ENCODE measurements around the gene DCAF12.

The DCAF12 gene

GRCh38 chr9:34124926-34125325 lies 1.6 kb downstream of the DCAF12 start:
- DNase-seq, result no peak

- peak; percentile 36 for DNase-seq
These were observed 2.4 kb downstream of the DCAF12 start for GRCh38 chr9:34124099-34124498.

GRCh38 chr9:34123682-34124081 lies 2.8 kb downstream of the DCAF12 start:
- peak; percentile 51 for DNase-seq

GRCh38 chr9:34121996-34122395 lies 4.5 kb downstream of the DCAF12 start:
- no peak for DNase-seq

- DNase-seq, result no peak
These were observed 6.8 kb downstream of the DCAF12 start for GRCh38 chr9:34119713-34120112.

- DNase-seq, result no peak
These were observed 12.1 kb downstream of the DCAF12 start for GRCh38 chr9:34114436-34114835.

GRCh38 chr9:34106110-34106509 lies 20.4 kb downstream of the DCAF12 start:
- DNase-seq, result no peak

GRCh38 chr9:34102796-34103195 lies 23.7 kb downstream of the DCAF12 start:
- no peak for DNase-seq

- no peak for DNase-seq
These were observed 28.2 kb downstream of the DCAF12 start for GRCh38 chr9:34098307-34098706.

- DNase-seq, result no peak
These were observed 28.6 kb downstream of the DCAF12 start for GRCh38 chr9:34097865-34098264.

GRCh38 chr9:34096751-34097150 lies 29.7 kb downstream of the DCAF12 start:
- DNase-seq, result no peak

- DNase-seq, result no peak
These were observed 32.9 kb downstream of the DCAF12 start for GRCh38 chr9:34093578-34093977.

- no peak for DNase-seq
These were observed 37.2 kb downstream of the DCAF12 start for GRCh38 chr9:34089311-34089710.

GRCh38 chr9:34087370-34087769 lies 39.1 kb downstream of the DCAF12 start:
- DNase-seq, result no peak

- DNase-seq, result no peak
These were observed 39.6 kb downstream of the DCAF12 start for GRCh38 chr9:34086864-34087263.

- DNase-seq, result peak; percentile 23
These were observed 40.7 kb downstream of the DCAF12 start for GRCh38 chr9:34085581-34086500.

GRCh38 chr9:34084562-34084961 lies 41.9 kb downstream of the DCAF12 start:
- DNase-seq, result no peak

- no peak for DNase-seq
These were observed 47.3 kb downstream of the DCAF12 start for GRCh38 chr9:34079181-34079580.

- DNase-seq, result no peak
These were observed 53.5 kb downstream of the DCAF12 start for GRCh38 chr9:34072868-34073590.

GRCh38 chr9:34072410-34072809 lies 54.1 kb downstream of the DCAF12 start:
- no peak for DNase-seq

GRCh38 chr9:34070606-34071324 lies 55.7 kb downstream of the DCAF12 start:
- DNase-seq, result no peak

- DNase-seq, result no peak
These were observed 56.7 kb downstream of the DCAF12 start for GRCh38 chr9:34069831-34070230.

- no peak for DNase-seq
These were observed 61.0 kb downstream of the DCAF12 start for GRCh38 chr9:34065541-34065940.

Measured in activated CD4-positive, alpha-beta T cell treated with anti-CD3 and anti-CD28 coated beads, Interleukin-2, Interleukin-6, amounts not matched to agents 100 ng/mL and 50 ng/mL, durations not matched to agents 16 hours and 8 hours (primary cell).